ENCODE results near the gene PA2G4.
A peak's percentile ranks its signal among the peaks of the same experiment; 100 is the strongest.
"Not testable (repeated sequence)": the region's sequence is repeated elsewhere in the genome, so short reads cannot be mapped to it uniquely, and the experiment has no call there.

PA2G4 gene

GRCh38 chr12:56146492-56147460 is 42.4 kb downstream of the PA2G4 start:
- H3K27ac Mint-ChIP-seq, result no peak overlapping the region
- H3K9me3 Mint-ChIP-seq, result no peaks in the 10 kb centered on the region
- no peak overlapping the region for H3K4me3 Mint-ChIP-seq
- H3K36me3 Mint-ChIP-seq, result peaks cover 12% of the 10 kb centered on the region
- no peak for ATAC-seq (ENCODE audit: low read depth)
- H3K27me3 Mint-ChIP-seq, result no peaks in the 10 kb centered on the region
- DNase-seq (ENCODE audit: low spot score in 2 of 2), result no peak
- H3K4me1 Mint-ChIP-seq, result peaks cover 13% of the 10 kb centered on the region

- DNase-seq (ENCODE audit: low spot score in 2 of 2) (no peak), ATAC-seq (ENCODE audit: low read depth) (no peak)
- H3K27me3 Mint-ChIP-seq, result no peaks in the 10 kb centered on the region
- H3K9me3 Mint-ChIP-seq, result no peaks in the 10 kb centered on the region
- H3K27ac Mint-ChIP-seq, result peak overlapping the region; percentile 41
- no peaks in the 10 kb centered on the region for H3K36me3 Mint-ChIP-seq
- peaks cover 15% of the 10 kb centered on the region for H3K4me1 Mint-ChIP-seq
- H3K4me3 Mint-ChIP-seq, result no peak overlapping the region
Measured at GRCh38 chr12:56150563-56150962, 46.2 kb downstream of the PA2G4 start.

GRCh38 chr12:56151672-56152131 is 47.3 kb downstream of the PA2G4 start:
- peak overlapping the region; percentile 96 for H3K4me3 Mint-ChIP-seq
- peak; percentile 47 to 49 for DNase-seq (ENCODE audit: low spot score in 2 of 2)
- H3K27me3 Mint-ChIP-seq, result no peaks in the 10 kb centered on the region
- peak overlapping the region; percentile 83 for H3K27ac Mint-ChIP-seq
- ATAC-seq (ENCODE audit: low read depth), result peak; percentile 74
- no peaks in the 10 kb centered on the region for H3K9me3 Mint-ChIP-seq
- H3K36me3 Mint-ChIP-seq, result no peaks in the 10 kb centered on the region
- H3K4me1 Mint-ChIP-seq, result peaks cover 15% of the 10 kb centered on the region

- Mint-ChIP-seq H3K4me1 (peaks cover 14% of the 10 kb centered on the region), H3K36me3 (no peaks in the 10 kb centered on the region), H3K27me3 (no peaks in the 10 kb centered on the region), H3K4me3 (peak within 1 kb of the TSS; percentile 96), H3K27ac (peak within 1 kb of the TSS; percentile 83), H3K9me3 (no peaks in the 10 kb centered on the region)
- DNase-seq (ENCODE audit: low spot score in 2 of 2), result peak; percentile 76 to 82
- ATAC-seq (ENCODE audit: low read depth), result peak; percentile 89
Measured at GRCh38 chr12:56152132-56152755, 47.9 kb downstream of the PA2G4 start, which contains the start of gene MYL6B. MYL6B (plus strand) TSS chr12:56152587; CDS start chr12:56153919, 1,332 bp downstream.

GRCh38 chr12:56152756-56153677 is 48.7 kb downstream of the PA2G4 start:
- H3K9me3 Mint-ChIP-seq, result no peaks in the 10 kb centered on the region
- peak overlapping the region; percentile 83 for H3K27ac Mint-ChIP-seq
- H3K4me1 Mint-ChIP-seq, result peaks cover 15% of the 10 kb centered on the region
- H3K36me3 Mint-ChIP-seq, result no peaks in the 10 kb centered on the region
- DNase-seq (ENCODE audit: low spot score in 2 of 2) (no peak), ATAC-seq (ENCODE audit: low read depth) (no peak)
- no peaks in the 10 kb centered on the region for H3K27me3 Mint-ChIP-seq
- H3K4me3 Mint-ChIP-seq, result peak overlapping the region; percentile 96

GRCh38 chr12:56153678-56154065 is 49.3 kb downstream of the PA2G4 start:
- Mint-ChIP-seq H3K36me3 (peaks cover 2% of the 10 kb centered on the region), H3K9me3 (no peaks in the 10 kb centered on the region), H3K4me3 (peak overlapping the region; percentile 49), H3K4me1 (peaks cover 19% of the 10 kb centered on the region), H3K27ac (no peak overlapping the region), H3K27me3 (no peaks in the 10 kb centered on the region)
- no peak for ATAC-seq (ENCODE audit: low read depth)
- no peak for DNase-seq (ENCODE audit: low spot score in 2 of 2)

GRCh38 chr12:56154246-56154771 is 50.0 kb downstream of the PA2G4 start:
- Mint-ChIP-seq H3K4me1 (peaks cover 25% of the 10 kb centered on the region), H3K4me3 (no peak overlapping the region), H3K27me3 (no peaks in the 10 kb centered on the region), H3K36me3 (peaks cover 2% of the 10 kb centered on the region), H3K9me3 (no peaks in the 10 kb centered on the region), H3K27ac (no peak overlapping the region)
- no peak for DNase-seq (ENCODE audit: low spot score in 2 of 2)
- ATAC-seq (ENCODE audit: low read depth), result no peak

- Mint-ChIP-seq H3K4me1 (peaks cover 31% of the 10 kb centered on the region), H3K9me3 (no peaks in the 10 kb centered on the region)
Measured at GRCh38 chr12:56154818-56155217, 50.5 kb downstream of the PA2G4 start.

GRCh38 chr12:56155256-56155845 is 51.0 kb downstream of the PA2G4 start:
- Mint-ChIP-seq H3K4me1 (peaks cover 36% of the 10 kb centered on the region), H3K9me3 (no peaks in the 10 kb centered on the region), H3K27me3 (no peaks in the 10 kb centered on the region), H3K4me3 (peak overlapping the region; percentile 46), H3K36me3 (peaks cover 7% of the 10 kb centered on the region), H3K27ac (no peak overlapping the region)
- DNase-seq (ENCODE audit: low spot score in 2 of 2), result no peak
- ATAC-seq (ENCODE audit: low read depth), result no peak

More at GRCh38 chr12:56154818-56155217, 50.5 kb downstream of the PA2G4 start:
- Mint-ChIP-seq H3K36me3 (peaks cover 3% of the 10 kb centered on the region), H3K27me3 (no peaks in the 10 kb centered on the region), H3K27ac (no peak overlapping the region), H3K4me3 (no peak overlapping the region)
- DNase-seq (ENCODE audit: low spot score in 2 of 2) (no peak), ATAC-seq (ENCODE audit: low read depth) (no peak)

GRCh38 chr12:56156464-56157200 is 52.3 kb downstream of the PA2G4 start:
- ATAC-seq (ENCODE audit: low read depth); H3K27me3 Mint-ChIP-seq; H3K9me3 Mint-ChIP-seq; DNase-seq (ENCODE audit: low spot score in 2 of 2): not testable (repeated sequence)
- peaks cover 12% of the 10 kb centered on the region for H3K36me3 Mint-ChIP-seq
- peaks cover 40% of the 10 kb centered on the region for H3K4me1 Mint-ChIP-seq
- H3K27ac Mint-ChIP-seq, result peak overlapping the region; percentile 98
- peak overlapping the region; percentile 96 for H3K4me3 Mint-ChIP-seq

- H3K4me1 Mint-ChIP-seq, result peaks cover 38% of the 10 kb centered on the region
- H3K27ac Mint-ChIP-seq, result peak overlapping the region; percentile 98
- DNase-seq (ENCODE audit: low spot score in 2 of 2) (peak; percentile 67 to 74), ATAC-seq (ENCODE audit: low read depth) (peak; percentile 67)
- H3K27me3 Mint-ChIP-seq, result no peaks in the 10 kb centered on the region
- H3K4me3 Mint-ChIP-seq, result peak overlapping the region; percentile 96
- peaks cover 17% of the 10 kb centered on the region for H3K36me3 Mint-ChIP-seq
- H3K9me3 Mint-ChIP-seq, result no peaks in the 10 kb centered on the region
Measured at GRCh38 chr12:56157201-56158028, 53.1 kb downstream of the PA2G4 start.

Data from memory B cell (primary cell).